GM18499 (cell line): ENCODE data around the gene CTNND2.

Source experiments
- ATAC-seq: cut with Tn5 transposase; IDR thresholded peaks from one replicate; pipeline ENCODE4 v1.9.1; 2021; ENCODE audit warnings: moderate number of reproducible peaks; ENCODE audit not compliant: insufficient read depth, unreplicated experiment

The CTNND2 gene

GRCh38 chr5:11540112-11540511, 364.1 kb downstream of the CTNND2 start:
- ATAC-seq = no peak

- ATAC-seq = no peak
Measured at GRCh38 chr5:11531811-11532555, 372.3 kb downstream of the CTNND2 start.

GRCh38 chr5:11528720-11529119, 375.5 kb downstream of the CTNND2 start:
- ATAC-seq = no peak

GRCh38 chr5:11527652-11528349, 376.4 kb downstream of the CTNND2 start:
- no peak for ATAC-seq

- ATAC-seq = no peak
Measured at GRCh38 chr5:11525020-11525419, 379.2 kb downstream of the CTNND2 start.

- no peak for ATAC-seq
Measured at GRCh38 chr5:11524188-11524587, 380.1 kb downstream of the CTNND2 start.

- ATAC-seq = no peak
Measured at GRCh38 chr5:11522796-11523195, 381.4 kb downstream of the CTNND2 start.

- no peak for ATAC-seq
Measured at GRCh38 chr5:11520241-11520930, 383.9 kb downstream of the CTNND2 start.

- no peak for ATAC-seq
Measured at GRCh38 chr5:11519236-11519635, 385.0 kb downstream of the CTNND2 start.

- ATAC-seq = no peak
Measured at GRCh38 chr5:11518676-11519075, 385.6 kb downstream of the CTNND2 start.

GRCh38 chr5:11514705-11515432, 389.4 kb downstream of the CTNND2 start:
- ATAC-seq = no peak

GRCh38 chr5:11511878-11512277, 392.4 kb downstream of the CTNND2 start:
- ATAC-seq = no peak

- no peak for ATAC-seq
Measured at GRCh38 chr5:11510889-11511288, 393.4 kb downstream of the CTNND2 start.

- no peak for ATAC-seq
Measured at GRCh38 chr5:11509793-11510192, 394.5 kb downstream of the CTNND2 start.

- ATAC-seq = no peak
Measured at GRCh38 chr5:11507156-11507910, 396.9 kb downstream of the CTNND2 start.

- ATAC-seq = no peak
Measured at GRCh38 chr5:11504886-11505193, 399.4 kb downstream of the CTNND2 start.

GRCh38 chr5:11504065-11504885, 400.0 kb downstream of the CTNND2 start:
- no peak for ATAC-seq

- ATAC-seq = no peak
Measured at GRCh38 chr5:11502783-11503182, 401.5 kb downstream of the CTNND2 start.

- ATAC-seq = no peak
Measured at GRCh38 chr5:11497651-11498050, 406.6 kb downstream of the CTNND2 start.
